CD4-positive, alpha-beta T cell treated with Interferon alpha-2 for 1 hour (primary cell): ENCODE measurements around the gene FSTL5.
"Not testable (repeated sequence)": the region's sequence is repeated elsewhere in the genome, so short reads cannot be mapped to it uniquely, and the experiment has no call there.

ENCODE experiments used
- DNase-seq, 2 donors: peaks; one replicate each; pipeline ENCODE4 v3.0.0-alpha.2; 2020 to 2022

Gene FSTL5

DNA sequence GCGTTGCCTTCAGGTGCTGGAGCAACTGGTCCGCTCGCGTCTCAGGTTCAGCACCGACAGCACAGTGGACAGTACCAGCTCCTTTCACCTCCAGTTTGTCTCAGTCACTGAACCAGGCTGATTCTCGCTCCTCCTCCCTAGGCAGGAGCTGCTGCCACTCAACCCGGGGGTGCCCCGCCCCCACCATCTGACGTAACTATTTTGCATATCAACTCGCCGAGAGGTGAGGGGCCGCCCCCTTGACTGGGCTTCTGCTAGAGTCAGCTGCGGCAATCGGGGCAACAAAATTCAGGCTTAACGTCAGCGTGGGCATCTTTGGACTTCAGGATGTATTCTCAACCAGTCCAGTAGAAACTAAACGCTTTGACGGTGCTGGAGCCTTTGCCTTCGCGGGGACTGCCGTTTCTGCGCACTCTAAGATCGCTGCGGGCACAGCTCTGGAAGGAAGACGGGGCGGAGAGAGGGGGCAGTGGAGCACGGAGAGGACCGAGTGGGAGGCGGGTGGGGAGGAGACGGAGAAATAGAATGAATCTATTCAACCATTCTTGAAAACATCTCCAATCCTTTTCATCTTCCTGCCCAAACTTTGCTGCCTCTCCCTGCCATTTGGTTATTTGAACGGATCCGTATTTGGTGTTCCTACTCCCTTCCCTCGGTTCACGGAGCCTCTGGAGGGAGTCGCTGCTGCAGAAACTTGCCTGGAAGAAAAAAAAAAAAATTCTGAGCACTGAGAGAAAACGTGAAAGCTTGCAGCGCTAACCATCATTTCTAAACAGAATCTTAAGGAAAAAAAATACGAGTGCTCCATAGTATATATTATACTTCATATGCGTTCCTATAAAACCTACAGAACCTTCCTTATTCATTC lies at the start of gene FSTL5:
Gene FSTL5, minus strand, starts transcription at position 109 of the 868 bp plus-strand sequence. CDS start 52,604 bp downstream, outside the sequence.
- peak; percentile 1 to 8 for DNase-seq

DNA sequence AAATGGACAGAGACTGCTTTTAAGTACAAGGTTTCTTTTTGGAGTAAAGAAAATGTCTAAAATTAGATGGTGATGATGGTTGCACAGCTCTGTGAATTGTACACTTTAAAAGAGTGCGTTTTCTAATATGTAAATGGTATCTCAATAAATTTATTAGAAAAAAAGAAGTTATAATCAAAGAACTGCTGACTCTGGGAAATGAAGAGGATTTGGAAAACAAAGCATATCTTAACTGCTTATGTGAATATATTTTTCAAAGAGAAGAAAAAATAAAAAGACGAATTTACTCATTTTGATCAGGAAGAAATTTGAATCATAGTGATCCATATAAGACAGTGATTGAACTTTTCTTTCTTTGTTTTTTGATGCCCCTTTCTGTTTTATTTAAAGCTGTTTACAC lies 45.9 kb upstream of the FSTL5 start:
- DNase-seq, result no peak

DNA sequence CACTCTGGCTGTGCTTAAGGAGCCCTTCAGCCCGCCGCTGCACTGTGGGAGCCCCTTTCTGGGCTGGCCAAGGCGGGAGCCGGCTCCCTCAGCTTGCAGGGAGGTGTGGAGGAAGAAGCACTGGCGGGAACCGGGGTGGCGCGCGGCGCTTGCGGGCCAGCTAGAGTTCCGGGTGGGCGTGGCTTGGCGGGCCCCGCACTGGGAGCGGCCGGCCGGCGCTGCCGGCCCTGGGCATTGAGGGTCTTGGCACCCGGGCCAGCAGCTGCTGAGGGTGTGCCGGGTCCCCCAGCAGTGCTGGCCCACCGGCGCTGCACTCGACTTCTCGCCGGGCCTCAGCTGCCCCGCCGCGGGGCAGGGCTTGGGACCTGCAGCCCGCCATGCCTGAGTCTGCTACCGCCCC lies 39.7 kb upstream of the FSTL5 start:
- not testable (repeated sequence) for DNase-seq

DNA sequence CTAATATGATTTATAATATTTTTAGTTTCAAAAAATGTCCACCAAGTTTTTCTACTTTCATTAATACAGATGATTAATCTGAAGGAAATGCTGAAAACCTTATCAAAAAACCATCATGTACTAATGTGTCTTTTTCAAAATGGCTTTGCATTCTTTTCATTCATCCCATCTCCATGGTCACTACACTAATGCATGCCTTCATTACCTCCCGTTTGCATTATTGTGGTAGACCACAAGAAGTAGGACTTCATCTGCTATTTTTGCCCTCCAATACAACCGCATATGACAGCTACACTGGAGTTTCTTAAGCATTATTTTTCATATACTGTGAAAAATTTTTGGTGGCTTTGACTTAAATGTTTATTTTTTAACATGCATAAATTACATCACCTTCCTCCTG lies 37.9 kb upstream of the FSTL5 start:
- DNase-seq, result no peak

DNA sequence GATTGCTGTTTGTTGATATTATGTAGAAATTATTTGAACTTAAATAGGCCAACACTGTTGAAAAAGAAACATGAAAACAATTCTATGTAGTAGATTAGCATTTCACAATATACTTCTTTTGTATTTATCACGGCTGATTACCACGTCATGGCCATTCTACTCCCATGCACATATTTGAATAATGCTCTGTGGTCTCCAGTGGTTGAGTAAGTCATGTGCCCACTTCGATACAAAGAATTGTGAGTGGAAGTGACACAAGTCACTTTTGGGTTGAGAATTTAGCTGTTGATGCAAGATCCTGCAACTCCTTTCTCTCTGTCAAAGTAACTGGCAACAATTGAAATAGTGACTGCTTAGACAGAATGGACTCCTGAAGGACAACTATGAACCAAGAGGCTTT lies 6.7 kb upstream of the FSTL5 start:
- DNase-seq, result no peak

DNA sequence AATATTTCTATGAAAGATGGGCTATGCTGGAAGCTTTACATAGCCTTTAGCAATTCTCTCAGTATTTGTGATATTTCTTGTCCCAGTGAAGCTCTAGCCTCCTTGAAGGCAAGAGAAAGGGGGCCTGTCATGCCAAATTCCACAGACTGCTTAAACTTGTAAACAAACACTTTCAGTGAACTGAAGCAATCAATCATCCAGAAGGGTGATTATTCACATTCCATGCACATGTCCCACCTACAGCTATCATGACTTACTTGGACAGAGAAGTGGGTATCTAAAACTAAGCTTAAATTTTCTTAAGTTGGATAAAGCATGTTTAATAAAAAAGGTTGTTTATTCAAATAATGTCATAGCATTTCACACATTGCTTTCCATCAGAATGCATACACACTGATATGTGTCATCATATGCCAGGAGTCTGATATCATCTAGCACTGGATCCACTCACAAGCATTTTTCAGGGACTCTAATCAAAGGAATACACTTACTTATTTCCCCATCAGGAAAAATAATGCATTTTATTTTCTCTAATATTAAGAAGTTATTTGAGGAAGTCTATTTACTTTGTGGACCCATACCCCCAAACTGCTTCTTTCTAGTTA lies 1.2 kb upstream of the FSTL5 start:
- DNase-seq, result no peak

DNA sequence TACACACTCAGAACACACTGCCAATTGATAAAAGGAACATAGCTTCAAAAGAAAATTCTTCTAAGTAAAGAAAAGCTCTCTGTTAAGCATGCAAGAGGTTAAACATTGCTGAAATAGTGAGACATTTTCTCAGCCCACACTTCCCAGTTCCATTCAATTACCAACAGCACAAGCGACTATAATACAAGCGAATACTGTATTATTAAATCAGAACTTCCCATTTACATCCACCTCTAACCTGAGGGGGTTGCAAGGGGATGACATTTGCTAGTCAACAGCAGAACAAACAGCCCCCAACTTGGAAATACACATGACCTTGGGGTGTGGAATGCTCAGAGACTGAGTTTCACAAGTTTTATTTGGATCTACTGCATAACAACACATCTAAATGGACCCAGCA lies 1.1 kb downstream of the FSTL5 start:
- DNase-seq, result no peak

DNA sequence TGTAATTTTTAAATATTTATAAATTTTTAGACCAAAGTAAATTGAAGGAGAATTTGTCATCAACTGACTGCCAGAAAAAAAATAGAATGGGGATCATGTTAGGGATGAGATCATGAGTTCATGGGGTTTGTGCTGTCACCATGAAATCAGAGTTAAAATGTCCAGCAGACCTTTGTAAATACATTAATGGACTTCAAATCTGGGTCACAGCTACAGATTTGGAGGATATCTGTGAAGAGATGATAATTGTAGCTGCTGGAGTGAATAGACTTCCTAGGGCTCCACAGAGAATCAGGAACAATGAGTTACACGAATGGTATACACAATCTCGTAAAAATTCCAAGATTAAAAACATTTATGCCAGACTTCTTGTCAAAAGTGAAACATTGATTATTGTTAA lies 6.6 kb downstream of the FSTL5 start:
- DNase-seq, result no peak

DNA sequence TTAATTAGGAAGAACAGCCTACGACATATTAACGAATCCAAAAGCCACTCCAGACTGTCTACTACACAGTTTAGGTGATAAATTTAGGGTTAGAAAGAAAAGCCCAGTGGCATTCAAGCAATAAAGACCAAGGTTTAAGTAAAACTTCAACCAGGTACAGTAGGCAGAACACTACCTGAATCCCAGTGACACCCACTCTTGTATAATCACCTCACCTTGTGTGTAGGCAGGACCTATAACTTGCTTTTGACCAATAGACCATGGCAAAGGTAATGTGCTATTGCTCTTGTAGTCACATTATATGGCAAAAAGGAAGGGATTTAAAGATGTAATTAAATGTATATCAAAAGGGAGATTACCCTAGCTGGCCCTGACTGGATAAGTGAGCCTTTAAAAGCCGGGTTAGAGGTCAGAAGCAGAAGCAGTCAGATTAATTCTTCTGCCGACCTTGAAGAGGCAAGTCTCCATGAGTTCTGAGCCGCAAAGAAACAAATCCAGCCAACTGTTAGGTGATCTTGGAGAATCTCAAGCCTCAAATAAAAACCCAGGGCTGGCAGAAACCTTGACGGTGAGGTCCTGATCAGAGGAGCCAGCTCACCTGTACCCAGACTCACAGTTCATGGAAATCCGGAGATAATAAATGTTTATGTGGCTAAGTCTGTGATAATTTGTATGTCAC lies 8.8 kb downstream of the FSTL5 start:
- DNase-seq, result no peak

DNA sequence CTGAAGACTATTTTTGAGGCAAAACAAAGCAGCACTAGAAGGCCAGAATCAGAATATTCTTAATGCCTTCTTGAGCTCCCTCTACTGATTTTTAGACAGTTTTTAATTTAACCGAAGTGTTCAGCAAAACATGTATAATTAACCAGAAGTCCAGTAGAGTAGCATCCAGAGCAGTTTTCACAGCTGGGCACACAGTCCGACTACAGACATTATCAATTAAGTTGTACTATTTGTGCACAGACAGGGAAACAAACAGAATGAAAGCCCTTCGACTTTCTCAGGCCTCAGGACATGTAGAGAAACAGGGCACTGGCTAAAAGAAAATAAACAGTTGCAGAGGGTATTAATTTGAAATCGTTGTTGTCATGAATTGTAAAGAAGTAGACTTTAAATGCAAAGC lies 11.9 kb downstream of the FSTL5 start:
- no peak for DNase-seq

DNA sequence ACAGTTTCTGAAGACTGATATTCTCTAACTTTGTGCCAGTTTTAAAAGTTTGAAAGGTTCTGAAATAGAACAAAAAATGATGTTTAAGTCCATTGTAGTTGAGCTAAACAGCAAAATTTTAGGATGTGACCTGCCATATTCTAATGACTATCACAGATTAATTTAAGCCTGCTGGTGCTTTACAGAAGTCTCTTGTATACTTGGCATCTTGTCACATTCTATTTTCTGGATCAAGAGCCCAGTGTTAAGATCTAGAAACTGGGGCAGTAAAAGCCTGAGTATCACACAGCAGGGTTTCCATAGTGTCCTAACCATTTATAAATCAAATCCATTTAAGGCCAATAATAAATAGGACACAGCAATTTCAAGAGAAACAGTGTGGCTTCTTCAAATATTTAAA lies 12.4 kb downstream of the FSTL5 start:
- no peak for DNase-seq

DNA sequence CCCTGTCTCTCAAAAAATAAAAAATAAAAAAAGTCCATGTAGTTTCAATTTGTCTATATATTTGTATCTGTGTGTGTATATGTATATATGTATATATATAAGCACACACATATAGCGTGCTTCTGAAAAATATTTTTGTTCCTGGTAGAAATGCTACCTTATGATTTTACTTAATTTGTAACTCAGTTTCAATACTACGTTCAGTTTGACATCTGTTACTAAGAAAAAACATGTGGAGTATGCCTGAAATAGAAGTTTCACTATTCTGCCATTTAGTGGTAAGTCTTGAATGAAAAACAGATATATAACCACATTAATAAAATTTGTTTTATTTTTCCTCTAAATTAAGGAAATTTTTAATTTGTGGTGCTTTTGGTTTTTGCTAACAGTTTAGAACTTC lies 14.2 kb downstream of the FSTL5 start:
- DNase-seq, result no peak

DNA sequence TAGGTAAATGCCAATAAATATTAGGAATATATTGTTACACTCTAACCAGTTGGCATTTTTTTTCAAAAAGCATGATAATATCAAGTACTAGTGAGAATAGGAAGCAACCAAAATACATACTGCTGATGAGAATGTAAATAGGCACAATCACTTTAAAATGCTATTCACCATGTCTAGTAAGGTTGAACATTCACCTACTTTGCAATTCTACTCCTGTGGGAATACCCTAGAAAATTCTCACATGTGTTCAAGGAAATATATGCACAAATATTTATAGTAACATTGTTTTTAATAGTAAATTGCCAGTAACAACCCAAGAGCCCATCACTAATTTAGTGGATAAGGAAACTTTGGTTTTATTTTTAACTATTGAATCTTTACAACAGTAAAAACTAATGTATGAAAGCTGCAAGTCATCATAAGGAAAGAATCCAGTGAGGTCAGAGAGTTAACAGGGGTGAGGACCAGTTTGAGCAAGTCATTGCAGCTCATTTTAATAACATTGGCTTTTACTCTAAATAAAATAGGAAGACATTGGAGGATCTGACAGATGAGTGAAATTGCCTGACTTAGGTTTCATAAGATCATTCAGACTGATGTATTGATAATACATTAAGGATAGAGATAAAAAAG lies 23.6 kb downstream of the FSTL5 start:
- DNase-seq, result no peak

DNA sequence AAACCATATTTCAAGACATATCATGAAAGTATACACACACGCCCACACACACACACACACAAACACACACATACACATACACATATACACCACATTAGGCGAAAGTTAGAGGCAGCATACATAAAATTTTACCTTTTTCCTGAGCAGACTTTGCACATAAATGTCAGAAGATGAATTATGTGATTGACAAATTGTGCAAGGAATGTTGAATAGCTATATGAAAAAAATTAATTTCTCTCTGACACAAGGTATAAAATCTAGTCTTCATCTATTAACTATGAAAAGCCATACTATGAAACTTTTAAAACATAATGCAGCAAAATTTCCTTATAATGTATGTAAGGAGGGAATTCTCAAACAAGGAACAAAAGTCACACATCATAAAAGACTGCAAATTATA lies 24.4 kb downstream of the FSTL5 start:
- no peak for DNase-seq

DNA sequence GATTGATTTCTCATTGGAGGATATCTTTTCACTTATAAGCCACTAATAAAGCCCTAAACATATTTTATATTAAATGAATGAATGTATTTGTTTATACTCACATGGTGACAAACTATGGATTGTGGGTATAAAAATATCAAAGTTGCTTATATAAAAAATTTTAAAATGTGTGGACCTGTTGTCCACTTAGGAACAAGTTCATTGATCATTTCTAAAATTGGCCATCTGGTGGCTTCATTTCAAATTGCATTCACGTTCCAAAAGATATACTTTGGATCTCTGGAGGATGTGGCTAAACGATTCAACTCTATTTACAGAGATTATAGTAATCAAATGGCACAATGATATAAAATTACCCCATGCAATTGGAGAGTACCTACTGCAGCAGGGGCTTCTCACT lies 32.5 kb downstream of the FSTL5 start:
- no peak for DNase-seq

DNA sequence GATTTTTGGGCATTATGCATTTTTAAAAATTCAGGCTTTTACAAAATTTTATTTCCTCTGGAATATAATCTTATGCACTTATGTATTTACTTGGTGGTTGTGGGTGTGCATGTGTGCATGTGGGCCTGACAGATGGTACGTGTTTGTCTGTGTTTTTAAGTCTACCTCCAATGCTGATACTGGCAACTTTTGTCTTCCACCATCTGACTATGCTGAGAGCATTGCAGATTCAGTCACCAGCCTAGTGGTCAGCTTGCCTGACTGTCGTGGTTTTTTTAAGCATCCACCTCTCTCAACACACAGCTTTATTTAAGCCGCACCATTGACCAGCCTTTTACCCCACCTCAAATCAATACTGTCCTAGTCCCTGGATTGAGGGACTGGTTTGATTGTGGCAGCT lies 37.1 kb downstream of the FSTL5 start:
- DNase-seq, result no peak

DNA sequence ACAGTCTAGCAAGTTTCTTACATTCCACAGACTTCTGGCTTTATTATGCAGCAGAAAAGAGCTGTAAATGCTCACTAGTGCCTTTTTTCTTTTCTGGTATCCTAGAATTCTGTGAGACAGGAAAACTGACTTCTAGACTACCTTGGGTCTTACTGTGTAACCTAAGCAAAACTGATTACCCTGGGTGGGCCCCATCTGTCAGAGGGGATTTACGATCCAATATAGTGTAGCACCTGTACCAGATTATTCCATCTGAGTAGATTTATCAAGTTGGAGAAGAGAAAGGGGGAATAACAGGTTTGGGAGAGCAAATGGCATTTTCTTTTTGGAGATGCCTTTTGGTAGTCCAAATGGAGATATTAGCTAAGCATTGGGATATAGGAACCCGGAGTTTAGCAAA lies 46.7 kb downstream of the FSTL5 start:
- DNase-seq, result no peak

DNA sequence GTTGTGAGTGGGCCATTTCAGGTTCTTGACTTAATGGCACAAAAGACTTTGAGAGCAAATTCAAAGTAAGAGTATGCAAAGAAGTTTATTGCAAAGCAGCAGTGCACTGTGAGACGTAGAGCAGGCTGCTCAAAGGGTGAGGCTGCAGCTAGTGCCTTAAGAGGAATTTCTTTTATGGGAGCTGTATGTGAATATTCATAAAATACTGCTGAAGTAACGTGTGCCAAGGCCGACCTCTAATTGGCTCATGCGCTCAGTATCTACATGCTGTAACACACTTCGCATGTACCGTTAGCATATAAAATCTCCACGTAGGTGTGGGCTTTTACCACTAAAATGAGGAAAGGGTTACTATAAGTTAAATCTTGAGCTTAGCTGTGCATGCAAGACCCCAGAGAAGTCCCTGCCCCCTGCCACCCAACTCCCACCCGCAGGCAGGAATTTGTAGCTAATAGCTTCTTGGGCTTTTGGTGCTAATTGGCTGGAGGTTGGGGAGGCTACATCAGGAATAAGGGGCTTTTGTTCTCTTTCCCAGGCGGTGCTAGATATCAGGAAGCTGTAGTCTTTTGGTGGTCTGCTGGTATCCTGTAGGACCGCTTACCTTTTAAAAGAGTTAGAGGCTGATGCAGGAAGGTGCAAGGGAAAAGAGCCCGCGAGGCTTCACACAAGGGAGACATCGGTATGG lies 47.6 kb downstream of the FSTL5 start:
- DNase-seq, result no peak

DNA sequence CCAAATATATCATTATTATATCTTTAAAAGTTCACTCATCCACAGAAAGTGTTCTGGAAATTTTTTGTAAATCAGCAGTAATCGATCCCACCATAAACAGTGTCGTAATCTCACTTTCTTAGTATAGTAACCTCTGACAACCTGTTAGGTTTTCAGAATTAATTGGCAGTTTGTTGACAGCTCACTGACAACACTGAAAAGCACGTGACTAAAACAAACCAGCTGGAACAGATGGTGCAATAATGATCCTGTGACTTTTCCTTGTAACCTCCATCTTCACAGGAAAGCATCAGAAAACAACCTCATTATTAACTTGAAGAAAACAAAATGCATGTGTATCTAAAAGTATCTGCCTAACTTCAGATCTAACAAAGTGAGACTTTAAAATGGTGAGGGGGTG lies 48.5 kb downstream of the FSTL5 start:
- no peak for DNase-seq

DNA sequence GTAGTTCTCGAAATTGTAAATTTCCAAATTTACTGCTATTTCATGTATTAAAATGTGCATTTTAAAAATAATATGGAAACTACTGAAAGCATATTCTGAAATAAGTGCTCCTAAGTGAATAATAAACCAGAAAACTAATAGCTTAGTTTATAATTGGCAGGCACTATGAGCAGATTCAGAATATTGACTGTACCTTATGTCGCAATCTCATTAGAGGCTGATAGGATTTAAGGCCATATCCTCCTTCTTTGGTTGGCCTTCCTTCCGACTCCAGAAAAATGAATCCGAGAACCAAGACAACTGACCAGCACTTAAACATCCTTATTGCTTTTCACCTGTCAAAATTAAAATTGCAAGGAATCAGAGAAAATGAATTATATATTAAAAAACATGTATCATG lies 52.7 kb downstream of the FSTL5 start:
- no peak for DNase-seq

DNA sequence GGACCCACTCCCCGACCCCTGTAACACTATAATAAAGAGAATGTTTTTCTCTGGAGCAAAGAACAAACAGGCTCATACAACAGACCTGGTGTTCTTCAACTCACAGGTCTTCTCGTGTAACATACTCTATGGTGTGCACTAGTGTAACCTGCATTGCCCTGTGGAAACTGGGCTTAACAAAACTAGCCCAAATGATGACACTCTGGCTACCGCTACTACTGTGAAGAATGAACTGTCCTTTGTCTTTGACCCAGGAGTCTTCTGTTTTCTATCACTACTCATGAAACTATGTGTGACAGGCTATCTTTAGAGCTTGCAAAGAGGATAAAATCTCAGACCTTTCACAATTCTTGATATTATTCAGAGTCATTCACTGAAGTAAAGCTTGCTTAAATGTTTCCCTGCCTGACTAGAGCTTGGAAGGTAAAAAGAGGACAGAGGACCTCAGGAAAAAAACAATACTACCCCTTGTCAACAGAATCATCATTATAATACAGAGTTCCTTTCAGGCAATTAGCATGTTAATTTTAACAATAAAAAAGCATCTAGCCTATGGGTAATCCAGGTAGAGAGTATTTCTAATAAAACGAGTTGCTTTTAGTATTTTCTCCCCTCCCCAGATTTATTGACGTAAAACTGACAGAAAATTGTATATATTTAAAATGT lies 59.2 kb downstream of the FSTL5 start:
- DNase-seq, result no peak

DNA sequence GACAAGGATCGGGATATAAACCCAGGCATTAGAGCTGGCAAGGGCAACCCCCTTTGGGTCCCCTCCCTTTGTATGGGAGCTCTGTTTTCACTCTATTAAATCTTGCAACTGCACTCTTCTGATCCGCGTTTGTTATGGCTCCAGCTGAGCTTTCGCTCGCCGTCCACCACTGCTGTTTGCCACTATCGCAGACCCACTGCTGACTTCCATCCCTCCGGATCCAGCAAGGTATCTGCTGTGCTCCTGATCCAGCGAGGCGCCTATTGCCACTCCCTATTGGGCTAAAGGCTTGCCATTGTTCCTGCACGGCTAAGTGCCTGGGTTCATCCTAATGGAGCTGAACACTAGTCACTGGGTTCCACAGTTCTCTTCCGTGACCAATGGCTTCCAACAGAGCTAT lies 59.9 kb downstream of the FSTL5 start:
- DNase-seq, result not testable (repeated sequence)
